ENCODE data around the gene SUPT5H. TPM values are rescaled to one million over a fixed set of nuclear protein-coding genes. Genes with fewer than 3 reads are reported as not detected.

Gene SUPT5H
- total RNA-seq, 3 donors from 2014 or later: 74.3 to 115 (median 103) TPM

- intact Hi-C loops (cut with DNase I; ENCODE audit: low total_unique reads): no loop called here
- no peak for DNase-seq (ENCODE audit: low spot score in 2 of 2)
- H3K27me3 ChIP-seq: no peaks in the 10 kb centered on the region
- H3K36me3 ChIP-seq: peaks cover 7% of the 10 kb centered on the region
- peaks cover 9 to 19% of the 10 kb centered on the region in 2 donors for H3K4me1 ChIP-seq
- no peak for TF ChIP-seq CTCF (IDR thresholded peaks at IDR 0.05)
- TF ChIP-seq POLR2AphosphoS5 (IDR thresholded peaks at IDR 0.05): no peak
- no peak for TF ChIP-seq POLR2A (IDR thresholded peaks at IDR 0.05)
- no peak overlapping the region for H3K4me3 ChIP-seq
- no peaks in the 10 kb centered on the region for H3K9me3 ChIP-seq
- no peak overlapping the region for H3K27ac ChIP-seq
Observed at GRCh38 chr19:39432677-39433025, 12.7 kb upstream of the SUPT5H start.

- no peaks in the 10 kb centered on the region for H3K27me3 ChIP-seq
- peaks cover 8 to 19% of the 10 kb centered on the region in 2 donors for H3K4me1 ChIP-seq
- DNase-seq (ENCODE audit: low spot score in 2 of 2): no peak
- peak overlapping the region in 1 of 3 donors; percentile 83 for H3K4me3 ChIP-seq
- peaks cover 7% of the 10 kb centered on the region for H3K36me3 ChIP-seq
- peak overlapping the region; percentile 52 to 87 for H3K27ac ChIP-seq
- H3K9me3 ChIP-seq: no peaks in the 10 kb centered on the region
- intact Hi-C loops (cut with DNase I; ENCODE audit: low total_unique reads): no loop called here
- TF ChIP-seq CTCF (IDR thresholded peaks at IDR 0.05) (no peak), POLR2AphosphoS5 (IDR thresholded peaks at IDR 0.05) (no peak), POLR2A (IDR thresholded peaks at IDR 0.05) (no peak)
Observed at GRCh38 chr19:39433480-39434079, 11.8 kb upstream of the SUPT5H start.

- Histone ChIP-seq H3K36me3 (peaks cover 7% of the 10 kb centered on the region), H3K4me3 (peak overlapping the region; percentile 83 to 98 (median 91)), H3K4me1 (peaks cover 4 to 19% of the 10 kb centered on the region in 2 donors), H3K9me3 (no peaks in the 10 kb centered on the region), H3K27ac (peak overlapping the region; percentile 87 to 92), H3K27me3 (no peaks in the 10 kb centered on the region)
- no peak for TF ChIP-seq CTCF (IDR thresholded peaks at IDR 0.05)
- no peak for TF ChIP-seq POLR2A (IDR thresholded peaks at IDR 0.05)
- TF ChIP-seq POLR2AphosphoS5 (IDR thresholded peaks at IDR 0.05): no peak
- DNase-seq (ENCODE audit: low spot score in 2 of 2): no peak
- intact Hi-C loops (cut with DNase I; ENCODE audit: low total_unique reads): no loop called here
Observed at GRCh38 chr19:39434123-39435076, 11.0 kb upstream of the SUPT5H start.

- Histone ChIP-seq H3K9me3 (no peaks in the 10 kb centered on the region), H3K4me1 (peaks cover 4 to 19% of the 10 kb centered on the region in 2 donors), H3K36me3 (peaks cover 7% of the 10 kb centered on the region), H3K27ac (peak within 1 kb of the TSS; percentile 87 to 92), H3K27me3 (no peaks in the 10 kb centered on the region), H3K4me3 (peak within 1 kb of the TSS; percentile 83 to 98 (median 91))
- intact Hi-C loops (cut with DNase I; ENCODE audit: low total_unique reads): no loop called here
- peak; percentile 98 to 100 for DNase-seq (ENCODE audit: low spot score in 2 of 2)
- TF ChIP-seq POLR2AphosphoS5 (IDR thresholded peaks at IDR 0.05): peak; percentile 97 to 99 (median 98)
- TF ChIP-seq POLR2A (IDR thresholded peaks at IDR 0.05): peak; percentile 86
- no peak for TF ChIP-seq CTCF (IDR thresholded peaks at IDR 0.05)
Observed at GRCh38 chr19:39435499-39436349, 9.7 kb upstream of the SUPT5H start, which contains the start of gene RPS16. Gene RPS16, minus strand, starts transcription at chr19:39435949. Its CDS starts 54 bp downstream, at chr19:39435895.

Data from breast epithelium (tissue), 4 donors.